Measurements from ENCODE around the gene EMC8. TPM values are rescaled to one million over a fixed set of nuclear protein-coding genes. Genes with fewer than 3 reads are reported as not detected.

The EMC8 gene
- total and polyA plus RNA-seq, 10 of the 15 experiments (the other 5 are each of a cell fraction or from before 2014, with no cell fraction given): 7.8 to 62.0 (median 33.5) TPM

GRCh38 chr16:85753559-85753958 is 45.8 kb downstream of the EMC8 start (continued):
- no peak for TF ChIP-seq NFIC (IDR thresholded peaks at IDR 0.05; ENCODE audit: low read depth, low read length)
- TF ChIP-seq MLLT1 (IDR thresholded peaks at IDR 0.05): no peak
- no peak for TF ChIP-seq CBFB (IDR thresholded peaks at IDR 0.05; ENCODE audit: low read depth)
- TF ChIP-seq BMI1 (IDR thresholded peaks at IDR 0.05; ENCODE audit: borderline replicate concordance): no peak
- no peak for TF ChIP-seq NFYB (IDR thresholded peaks at IDR 0.05; ENCODE audit: insufficient read depth, low read depth, low read length)

GRCh38 chr16:85752511-85753420 is 46.6 kb downstream of the EMC8 start:
- H3K9ac ChIP-seq (ENCODE audit: control insufficient read depth, insufficient read depth, low read length): no peak overlapping the region
- POLR2A ChIA-PET: no interaction called here
- no peaks in the 10 kb centered on the region for H3K36me3 ChIP-seq (ENCODE audit: control insufficient read depth in 2 of 2, insufficient read depth in 2 of 2, low read length in 1 of 2)
- H3K4me3 ChIP-seq: no peak overlapping the region
- H3K79me2 ChIP-seq (ENCODE audit: control insufficient read depth, insufficient read depth, low read length): no peaks in the 10 kb centered on the region
- H3K4me2 ChIP-seq (ENCODE audit: control insufficient read depth, insufficient read depth): no peak overlapping the region; the same call in 1 of the 2 replicates
- peaks cover 65% of the 10 kb centered on the region for H3K4me1 ChIP-seq (ENCODE audit: control insufficient read depth, insufficient read depth, low read length)
- WGBS (ENCODE audit: insufficient coverage, insufficient replicate concordance, low lambda C conversion rate, missing lambda C conversion rate): 36% methylated on average over 21 of the region's 21 CpGs
- H4K20me1 ChIP-seq (ENCODE audit: control insufficient read depth, insufficient read depth): peaks cover 3% of the 10 kb centered on the region; the same call in 1 of the 2 replicates
- DNase-seq (ENCODE audit: low read depth, low spot score): no peak
- RAD21 ChIA-PET (ENCODE audit: unreplicated experiment): no interaction called here
- intact Hi-C loops (cut with micrococcal nuclease; ENCODE audit: unreplicated experiment): no loop called here
- CTCF ChIA-PET: interaction anchor here (0.9 kb wide), 1 partner anchor 35 kb away, joined by 3 read pairs; no protein-coding TSS in a partner anchor
- no peak overlapping the region for H2AFZ ChIP-seq (ENCODE audit: control insufficient read depth, low read depth, low read length)
- H3K27me3 ChIP-seq (replicated peaks in 1 of 2; ENCODE audit: control insufficient read depth in 2 of 2, insufficient read depth in 2 of 2, low read length in 1 of 2): no peaks in the 10 kb centered on the region; a peak in 1 of 4 replicates
- in situ Hi-C loops (cut with MboI): no loop called here
- SMC1A ChIA-PET (ENCODE audit: uncharacterized antibody, unreplicated experiment): no interaction called here
- BruUV-seq (replicated peaks): no TSS peak
- no peaks in the 10 kb centered on the region for H3K9me3 ChIP-seq (replicated peaks; ENCODE audit: control insufficient read depth, insufficient read depth, low read length)
- no peak overlapping the region for H3K27ac ChIP-seq (ENCODE audit: control insufficient read depth, insufficient read depth)
- ATAC-seq: no peak
- no peak for FAIRE-seq
- TF ChIP-seq HDGF (IDR thresholded peaks at IDR 0.05) (no peak), RELA (IDR thresholded peaks at IDR 0.05; ENCODE audit: borderline replicate concordance, partially characterized antibody) (no peak), EED (IDR thresholded peaks at IDR 0.05; ENCODE audit: low read depth) (0 out of 2 replicates have a peak, but pooled peaks have one; percentile 2), MEF2B (IDR thresholded peaks at IDR 0.05; ENCODE audit: partially characterized antibody, poor library complexity, severe bottlenecking) (peak; percentile 30), SMAD1 (IDR thresholded peaks at IDR 0.05; ENCODE audit: low read depth, partially characterized antibody) (no peak)

Measured in GM12878 (cell line).